Muscle layer of colon (tissue), 2 donors: ENCODE data around the gene PRDX5.

ENCODE experiments used
- H3K27ac ChIP-seq: one replicate; pipeline ENCODE4 v1.7.0; 2013; ENCODE audit warnings: low read depth, mild to moderate bottlenecking, low read length, moderate library complexity
- H3K27me3 ChIP-seq, 2 donors: one replicate each; pipeline ENCODE4 v1.7.0; 2013; ENCODE audit warnings: low read length in 2 of 2, mild to moderate bottlenecking in 2 of 2; ENCODE audit not compliant: insufficient read depth in 2 of 2, control insufficient read depth in 1 of 2
- H3K36me3 ChIP-seq: one replicate; pipeline ENCODE4 v1.7.0; 2013; ENCODE audit warnings: mild to moderate bottlenecking, low read length; ENCODE audit not compliant: insufficient read depth
- H3K4me1 ChIP-seq: one replicate; pipeline ENCODE4 v1.7.0; 2013; ENCODE audit warnings: mild to moderate bottlenecking, low read length; ENCODE audit not compliant: insufficient read depth
- H3K4me3 ChIP-seq, 2 donors: one replicate each; pipeline ENCODE4 v1.7.0; 2013; ENCODE audit warnings: low read length in 2 of 2, low read depth in 1 of 2, mild to moderate bottlenecking in 1 of 2, moderate library complexity in 1 of 2
- H3K9ac ChIP-seq: one replicate; pipeline ENCODE4 v1.7.0; 2013; ENCODE audit warnings: low read length
- H3K9me3 ChIP-seq: one replicate; pipeline ENCODE4 v1.7.0; 2013; ENCODE audit warnings: mild to moderate bottlenecking, low read length
- donor health status: abdominal sarcoma.
- donor health status: Adenocarcinoma of cecum.

PRDX5 gene

GRCh38 chr11:64348383-64349024, 30.6 kb downstream of the PRDX5 start:
- Histone ChIP-seq H3K27me3 (no peaks in the 10 kb centered on the region), H3K36me3 (no peaks in the 10 kb centered on the region), H3K27ac (no peak overlapping the region), H3K4me3 (no peak overlapping the region), H3K9ac (no peak overlapping the region), H3K9me3 (no peaks in the 10 kb centered on the region), H3K4me1 (no peaks in the 10 kb centered on the region)

- H3K9ac ChIP-seq, result no peak overlapping the region
- H3K27ac ChIP-seq, result no peak overlapping the region
- H3K9me3 ChIP-seq, result no peaks in the 10 kb centered on the region
- H3K27me3 ChIP-seq, result no peaks in the 10 kb centered on the region
- H3K4me3 ChIP-seq, result no peak overlapping the region
- H3K4me1 ChIP-seq, result no peaks in the 10 kb centered on the region
- no peaks in the 10 kb centered on the region for H3K36me3 ChIP-seq
These were observed 31.1 kb downstream of the PRDX5 start for GRCh38 chr11:64349025-64349387.

- Histone ChIP-seq H3K36me3 (no peaks in the 10 kb centered on the region), H3K4me3 (no peak overlapping the region), H3K9ac (no peak overlapping the region), H3K4me1 (no peaks in the 10 kb centered on the region), H3K27ac (no peak overlapping the region), H3K9me3 (no peaks in the 10 kb centered on the region), H3K27me3 (no peaks in the 10 kb centered on the region)
These were observed 31.5 kb downstream of the PRDX5 start for GRCh38 chr11:64349404-64349803.

GRCh38 chr11:64351136-64351631, 33.3 kb downstream of the PRDX5 start:
- H3K9me3 ChIP-seq, result no peaks in the 10 kb centered on the region
- H3K4me1 ChIP-seq, result peaks cover 4% of the 10 kb centered on the region
- no peaks in the 10 kb centered on the region for H3K36me3 ChIP-seq
- H3K27ac ChIP-seq, result no peak overlapping the region
- no peak overlapping the region for H3K4me3 ChIP-seq
- no peak overlapping the region for H3K9ac ChIP-seq
- H3K27me3 ChIP-seq, result no peaks in the 10 kb centered on the region

GRCh38 chr11:64352099-64352994, 34.4 kb downstream of the PRDX5 start:
- no peaks in the 10 kb centered on the region for H3K9me3 ChIP-seq
- H3K27me3 ChIP-seq, result no peaks in the 10 kb centered on the region
- H3K4me3 ChIP-seq, result no peak overlapping the region
- no peak overlapping the region for H3K9ac ChIP-seq
- no peak overlapping the region for H3K27ac ChIP-seq
- no peaks in the 10 kb centered on the region for H3K36me3 ChIP-seq
- peaks cover 4% of the 10 kb centered on the region for H3K4me1 ChIP-seq

- peaks cover 8% of the 10 kb centered on the region for H3K4me1 ChIP-seq
- H3K27ac ChIP-seq, result no peak overlapping the region
- no peak overlapping the region for H3K4me3 ChIP-seq
- no peak overlapping the region for H3K9ac ChIP-seq
- no peaks in the 10 kb centered on the region for H3K27me3 ChIP-seq
- H3K36me3 ChIP-seq, result no peaks in the 10 kb centered on the region
- H3K9me3 ChIP-seq, result no peaks in the 10 kb centered on the region
These were observed 35.2 kb downstream of the PRDX5 start for GRCh38 chr11:64352995-64353714.

- Histone ChIP-seq H3K36me3 (no peaks in the 10 kb centered on the region), H3K9me3 (no peaks in the 10 kb centered on the region), H3K27me3 (no peaks in the 10 kb centered on the region), H3K4me1 (peaks cover 13% of the 10 kb centered on the region), H3K27ac (no peak overlapping the region), H3K4me3 (no peak overlapping the region), H3K9ac (no peak overlapping the region)
These were observed 36.0 kb downstream of the PRDX5 start for GRCh38 chr11:64353715-64354506.

- H3K36me3 ChIP-seq, result no peaks in the 10 kb centered on the region
- no peaks in the 10 kb centered on the region for H3K27me3 ChIP-seq
- H3K4me1 ChIP-seq, result peaks cover 23% of the 10 kb centered on the region
- H3K9ac ChIP-seq, result no peak overlapping the region
- no peak overlapping the region for H3K4me3 ChIP-seq
- no peaks in the 10 kb centered on the region for H3K9me3 ChIP-seq
- peak overlapping the region; percentile 26 for H3K27ac ChIP-seq
These were observed 37.4 kb downstream of the PRDX5 start for GRCh38 chr11:64355078-64355940.

GRCh38 chr11:64356498-64357411, 38.8 kb downstream of the PRDX5 start:
- H3K27me3 ChIP-seq, result no peaks in the 10 kb centered on the region
- no peak overlapping the region for H3K9ac ChIP-seq
- no peaks in the 10 kb centered on the region for H3K9me3 ChIP-seq
- no peak overlapping the region for H3K27ac ChIP-seq
- H3K4me3 ChIP-seq, result no peak overlapping the region
- H3K36me3 ChIP-seq, result peaks cover 9% of the 10 kb centered on the region
- H3K4me1 ChIP-seq, result peaks cover 25% of the 10 kb centered on the region
